Activated CD4-positive, alpha-beta T cell treated with anti-CD3 and anti-CD28 coated beads, Interleukin-2, Interleukin-4, amounts not matched to agents 100 ng/mL and 50 ng/mL, durations not matched to agents 16 hours and 8 hours (primary cell): Measurements from ENCODE around the gene NKD2.
"Not testable (repeated sequence)": the region's sequence is repeated elsewhere in the genome, so short reads cannot be mapped to it uniquely, and the experiment has no call there.

Experiments
- DNase-seq: peaks from one replicate; pipeline ENCODE4 v3.0.0-alpha.2; 2020; ENCODE audit warnings: low spot score

Gene NKD2

GRCh38 chr5:1008451-1009358, at the start of gene NKD2:
Gene NKD2, plus strand, starts transcription at chr5:1008802. Its CDS starts 256 bp downstream, at chr5:1009058.
- peak; percentile 15 for DNase-seq

GRCh38 chr5:959581-960531, 48.7 kb upstream of the NKD2 start:
- DNase-seq, result no peak

GRCh38 chr5:960551-960950, 48.1 kb upstream of the NKD2 start:
- no peak for DNase-seq

- no peak for DNase-seq
Observed at GRCh38 chr5:961002-961710, 47.4 kb upstream of the NKD2 start.

GRCh38 chr5:961711-962240, 46.8 kb upstream of the NKD2 start:
- no peak for DNase-seq

- DNase-seq, result no peak
Observed at GRCh38 chr5:962386-962785, 46.2 kb upstream of the NKD2 start.

GRCh38 chr5:962801-963200, 45.8 kb upstream of the NKD2 start:
- DNase-seq, result no peak

DNA sequence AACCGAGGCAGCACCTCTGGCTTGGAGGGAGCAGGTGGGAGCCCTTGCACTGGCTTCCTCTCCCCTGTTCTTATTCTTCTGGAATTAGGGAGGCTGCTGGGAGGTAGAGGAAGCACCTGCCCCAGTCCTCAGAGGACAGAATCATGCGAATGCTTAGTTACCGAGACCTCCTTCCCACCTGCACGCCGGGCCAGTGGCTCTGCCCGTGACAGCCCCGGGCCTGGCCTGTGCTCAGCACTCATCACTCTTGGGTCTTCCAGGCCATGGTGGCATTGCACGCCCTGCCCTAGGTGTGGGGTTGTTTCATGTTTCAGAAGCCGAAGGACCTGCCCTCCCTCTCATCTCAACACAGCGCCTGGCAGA, 45.3 kb upstream of the NKD2 start:
- no peak for DNase-seq

- peak; percentile 54 for DNase-seq
Observed at GRCh38 chr5:963673-964531, 44.7 kb upstream of the NKD2 start.

DNA sequence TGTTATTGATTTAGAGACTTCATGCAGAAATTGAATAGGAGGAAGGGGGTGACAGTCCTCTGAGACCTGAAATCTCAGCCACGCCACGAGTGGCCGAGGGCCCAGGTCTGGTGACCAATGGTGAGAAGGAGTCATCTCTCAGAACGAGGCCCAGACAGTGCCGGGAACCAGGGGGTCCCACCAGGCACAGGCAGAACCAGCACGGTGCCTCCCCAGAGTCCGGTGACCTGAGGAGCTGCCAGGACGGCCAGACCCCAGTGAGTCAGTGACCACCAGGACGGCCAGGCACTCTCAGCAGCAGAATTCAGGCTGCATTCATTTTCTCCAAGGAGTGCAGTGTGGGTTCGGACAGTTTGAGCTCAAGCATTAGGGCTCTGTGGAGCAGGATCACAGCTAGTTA, 43.8 kb upstream of the NKD2 start:
- DNase-seq, result no peak

DNA sequence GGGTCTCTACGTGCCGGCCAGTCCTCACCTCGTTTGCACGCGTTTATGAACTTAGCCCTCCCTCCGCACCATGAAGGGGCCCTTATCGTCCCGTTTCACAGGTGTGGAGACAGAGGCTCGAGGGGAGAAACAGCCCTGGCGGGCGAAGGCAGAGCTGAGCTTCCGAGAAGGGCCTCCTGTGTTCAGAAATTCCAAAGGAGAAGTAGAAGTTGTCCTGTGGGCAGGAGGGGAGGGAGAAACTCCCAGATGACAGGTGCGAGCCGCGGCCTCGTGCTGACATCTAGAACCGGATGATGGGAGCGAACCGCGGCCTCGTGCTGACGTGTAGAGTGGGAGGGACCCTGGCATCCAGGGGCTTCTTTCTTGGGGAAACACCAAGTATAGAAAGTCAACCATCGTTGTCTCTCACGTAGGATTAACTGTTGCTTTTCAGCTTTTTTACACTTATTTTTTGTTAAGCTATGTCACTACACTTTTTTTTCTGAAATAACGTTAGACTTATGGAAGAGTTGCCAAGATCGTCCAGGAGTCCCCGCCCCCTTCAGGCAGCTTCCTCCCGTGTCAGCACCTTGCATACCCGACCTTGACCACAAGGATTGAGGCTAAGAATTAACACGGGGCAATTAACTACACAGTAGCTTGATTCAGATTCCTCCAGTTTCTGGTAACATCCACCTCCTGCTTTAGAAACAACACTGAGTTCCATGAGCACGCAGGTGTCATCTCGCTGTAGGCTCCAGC, 42.8 kb upstream of the NKD2 start:
- no peak for DNase-seq

DNA sequence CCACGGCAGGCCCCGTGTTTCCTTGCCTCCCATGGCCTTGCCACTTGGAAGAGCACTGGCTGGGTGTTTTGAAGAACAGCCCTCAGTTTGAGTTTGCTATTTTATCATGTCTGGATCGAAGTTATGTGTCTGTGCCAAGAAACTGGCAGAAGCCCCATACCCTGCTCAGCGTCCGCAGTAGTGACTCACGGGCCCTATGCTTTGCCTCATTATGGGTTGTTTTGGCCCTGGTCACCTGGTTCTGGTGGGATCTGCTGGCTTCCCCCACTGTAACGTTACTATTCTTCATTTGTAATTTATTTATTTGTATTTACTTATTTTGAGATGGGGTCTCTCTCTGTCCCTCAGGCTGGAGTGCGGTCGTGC, 42.3 kb upstream of the NKD2 start:
- no peak for DNase-seq

DNA sequence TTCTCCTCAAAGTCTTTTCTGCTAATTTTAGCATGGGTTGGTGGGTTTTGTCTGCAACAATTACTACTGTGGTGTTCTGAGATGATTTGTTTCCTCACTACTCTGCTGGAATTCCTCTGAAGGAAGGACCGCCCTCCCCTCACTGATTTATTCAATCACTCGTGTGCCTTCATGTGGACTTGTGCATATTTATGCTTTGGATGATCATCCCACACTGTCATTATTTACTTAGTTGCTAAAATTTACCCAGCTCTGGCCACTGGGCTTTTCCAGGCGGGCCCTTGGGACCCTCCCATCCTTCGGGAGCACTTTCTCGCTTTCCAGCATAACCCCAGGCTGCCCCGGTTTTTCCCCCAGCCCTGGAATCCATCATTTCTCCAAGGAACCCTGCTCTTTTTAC, 41.7 kb upstream of the NKD2 start:
- no peak for DNase-seq

DNA sequence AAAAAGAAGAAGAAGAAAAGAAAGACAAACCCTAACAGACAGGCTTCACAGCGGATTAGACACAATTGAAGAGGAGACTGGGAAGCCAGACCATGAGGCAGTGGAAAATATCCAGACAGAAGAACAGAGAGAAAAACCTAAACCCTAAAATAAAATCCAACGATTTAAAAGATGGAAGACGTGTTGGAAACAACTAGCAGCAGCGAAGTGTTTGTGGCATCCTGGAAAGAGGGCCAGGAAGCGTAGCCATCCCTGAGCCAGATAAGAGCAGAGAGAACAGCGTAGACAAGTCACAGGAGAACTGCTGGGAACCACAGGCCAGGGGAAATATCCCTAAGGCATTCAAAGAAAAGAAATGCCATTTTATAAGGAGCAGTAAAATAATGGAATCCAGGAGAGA, 39.7 kb upstream of the NKD2 start:
- DNase-seq, result no peak

DNA sequence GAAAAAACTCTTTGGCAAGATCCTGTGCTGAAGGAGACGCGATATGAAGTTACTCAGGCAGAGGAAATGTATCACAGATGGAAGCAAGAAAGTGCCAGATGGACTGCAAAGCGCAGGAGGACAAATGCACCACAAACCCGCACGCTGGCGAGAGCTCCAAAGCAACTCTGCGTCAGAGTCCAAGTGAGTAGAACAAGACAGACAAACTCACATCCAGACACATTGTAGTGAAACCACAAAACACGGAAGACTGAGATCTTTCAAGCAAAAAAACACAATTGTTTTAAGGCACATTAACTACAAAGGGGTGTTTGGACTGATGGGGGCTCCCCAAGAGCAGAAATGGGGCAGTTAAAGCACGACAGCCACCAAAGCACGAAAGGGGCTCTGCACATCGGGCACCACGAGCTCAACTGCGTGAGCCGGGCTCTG, 39.2 kb upstream of the NKD2 start:
- DNase-seq, result no peak

DNA sequence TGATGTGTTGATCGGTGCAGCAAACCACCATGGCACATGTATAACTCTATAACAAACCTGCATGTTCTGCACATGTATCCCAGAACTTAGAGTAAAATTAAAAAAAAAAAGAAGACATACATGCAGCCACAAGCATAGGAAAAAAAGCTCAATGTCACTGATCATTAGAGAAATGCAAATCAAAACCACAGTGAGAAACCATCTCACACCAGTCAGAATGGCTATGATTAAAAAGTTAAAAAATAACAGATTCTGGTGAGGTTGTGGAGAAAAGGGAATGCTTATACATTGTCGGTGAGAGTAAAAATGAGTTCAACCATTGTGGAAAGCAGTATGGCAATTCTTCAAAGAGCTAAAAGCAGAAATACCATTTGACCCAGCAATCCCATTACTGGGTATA, 36.0 kb upstream of the NKD2 start:
- DNase-seq, result not testable (repeated sequence)

GRCh38 chr5:976849-977751, 31.5 kb upstream of the NKD2 start:
- no peak for DNase-seq

DNA sequence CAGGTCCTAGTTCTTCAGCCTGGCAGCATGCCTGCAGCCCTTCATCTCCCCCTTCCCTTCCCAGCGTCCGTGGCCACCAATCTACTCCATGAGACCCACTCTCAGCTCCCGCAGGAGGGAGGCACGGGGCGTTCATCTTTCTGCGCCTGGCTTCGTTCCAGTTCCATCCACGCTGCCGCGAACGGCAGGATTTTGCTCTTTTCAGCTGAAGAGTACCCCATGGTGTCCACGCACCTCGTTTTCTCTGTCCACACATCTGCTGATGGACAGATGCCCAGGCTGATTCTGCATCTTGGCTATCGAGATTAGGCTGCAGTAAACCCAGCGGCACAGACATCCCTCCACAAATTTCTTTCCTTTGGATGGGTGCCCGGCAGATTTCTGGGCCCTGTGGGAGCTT, 30.5 kb upstream of the NKD2 start:
- no peak for DNase-seq

GRCh38 chr5:978693-979092, 29.9 kb upstream of the NKD2 start:
- DNase-seq, result no peak
